Inferior parietal cortex (tissue), 1 donor: ENCODE measurements around the gene SELPLG.
A peak's percentile ranks its signal among the peaks of the same experiment; 100 is the strongest.
"Not testable (repeated sequence)": the region's sequence is repeated elsewhere in the genome, so short reads cannot be mapped to it uniquely, and the experiment has no call there.

Source experiments
- DNase-seq: peaks from one replicate; pipeline ENCODE4 v3.0.0-alpha.2; 2016; ENCODE audit errors: extremely low spot score

The SELPLG gene

DNA sequence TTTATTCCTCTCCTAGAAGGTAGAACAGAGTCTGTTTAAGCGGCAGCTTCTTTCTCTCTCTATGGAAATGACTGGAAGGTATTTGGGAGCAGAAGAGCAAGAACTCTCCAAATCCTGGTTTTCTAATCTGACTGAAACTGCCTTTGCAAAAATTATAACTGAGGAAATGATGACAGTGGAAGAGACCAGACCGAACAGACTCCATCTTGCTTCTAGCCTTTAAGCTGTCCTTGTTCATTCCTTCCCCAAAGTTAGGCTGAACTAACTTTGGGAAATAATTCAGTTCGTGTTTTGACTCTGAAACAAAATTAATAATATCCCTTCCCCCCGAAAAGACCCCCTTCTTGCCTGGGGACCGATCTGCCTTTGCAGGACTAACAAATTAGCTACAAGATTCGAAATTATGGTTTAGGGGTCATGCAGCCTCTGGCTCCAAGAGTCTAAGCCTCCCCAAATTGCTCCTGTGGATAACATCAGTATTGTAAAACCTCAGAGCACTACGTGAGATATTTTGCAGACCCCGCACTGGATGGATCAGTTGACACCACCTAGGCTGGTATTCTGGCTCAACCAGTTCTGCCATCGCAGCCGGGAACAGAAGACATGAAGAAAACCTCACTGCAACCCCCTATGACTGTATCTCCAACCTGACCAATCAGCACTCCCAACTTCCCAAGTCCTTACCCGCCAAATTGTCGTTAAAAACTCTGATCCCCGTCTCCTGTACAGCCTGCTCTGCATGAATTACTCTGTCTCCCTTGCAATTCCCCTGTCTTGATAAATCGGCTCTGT, 14.1 kb downstream of the SELPLG start:
- DNase-seq = no peak

DNA sequence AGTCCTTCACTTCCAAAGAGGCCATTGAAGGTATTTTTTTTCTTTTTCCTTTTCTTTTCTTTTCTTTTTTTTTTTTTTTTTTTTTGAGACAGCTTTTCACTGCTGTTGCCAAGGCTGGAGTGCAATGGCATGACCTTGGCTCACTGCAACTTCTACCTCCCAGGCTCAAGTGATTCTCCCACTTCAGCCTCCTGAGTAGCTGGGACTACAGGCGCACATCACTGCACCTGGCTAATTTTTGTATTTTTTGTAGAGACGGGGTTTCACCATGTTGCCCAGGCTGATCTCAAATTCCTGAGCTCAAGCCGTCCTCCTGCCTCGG, 14.8 kb downstream of the SELPLG start:
- not testable (repeated sequence) for DNase-seq

DNA sequence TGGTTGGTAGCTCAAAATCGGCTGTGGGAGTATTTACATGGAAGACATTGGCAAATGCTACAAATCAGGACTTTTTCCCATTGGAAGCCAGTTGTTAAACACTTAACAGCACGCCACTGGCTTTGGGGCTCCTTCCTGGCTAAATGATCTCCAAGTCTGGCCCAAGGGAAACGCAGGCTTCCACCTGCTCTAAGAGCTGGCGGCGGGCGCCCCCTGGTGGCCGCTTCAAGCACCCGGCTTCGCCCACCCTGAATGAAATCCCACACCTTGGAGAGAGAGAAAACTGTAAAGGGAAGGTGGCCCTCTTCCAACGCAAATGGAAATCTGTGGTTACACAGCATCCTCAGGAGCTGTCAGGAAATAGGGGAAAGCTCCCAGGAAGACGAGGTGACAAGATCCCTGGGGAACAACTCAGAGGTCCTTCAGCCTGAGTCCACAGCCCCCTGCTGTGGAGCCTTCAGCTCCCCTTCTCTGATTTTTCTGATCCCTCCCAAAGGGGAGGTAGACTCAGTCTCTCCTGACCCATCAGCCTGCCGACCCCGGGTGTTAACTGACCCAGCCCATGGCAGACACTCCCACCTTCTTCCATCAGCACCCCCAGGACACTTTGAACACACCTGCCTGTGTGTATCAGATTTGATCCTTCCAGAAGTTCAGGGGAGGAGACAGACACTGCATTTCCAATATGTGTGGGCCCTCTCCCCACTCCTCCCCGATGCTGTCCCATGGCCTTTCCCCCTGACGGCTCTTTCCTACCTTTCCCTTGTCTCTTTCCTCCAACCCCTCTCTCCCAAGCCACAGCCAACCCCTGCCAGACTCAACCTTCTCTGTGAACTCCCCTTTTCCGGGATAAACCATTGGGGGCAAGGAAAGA, 15.4 kb downstream of the SELPLG start:
- peak; percentile 84 for DNase-seq

DNA sequence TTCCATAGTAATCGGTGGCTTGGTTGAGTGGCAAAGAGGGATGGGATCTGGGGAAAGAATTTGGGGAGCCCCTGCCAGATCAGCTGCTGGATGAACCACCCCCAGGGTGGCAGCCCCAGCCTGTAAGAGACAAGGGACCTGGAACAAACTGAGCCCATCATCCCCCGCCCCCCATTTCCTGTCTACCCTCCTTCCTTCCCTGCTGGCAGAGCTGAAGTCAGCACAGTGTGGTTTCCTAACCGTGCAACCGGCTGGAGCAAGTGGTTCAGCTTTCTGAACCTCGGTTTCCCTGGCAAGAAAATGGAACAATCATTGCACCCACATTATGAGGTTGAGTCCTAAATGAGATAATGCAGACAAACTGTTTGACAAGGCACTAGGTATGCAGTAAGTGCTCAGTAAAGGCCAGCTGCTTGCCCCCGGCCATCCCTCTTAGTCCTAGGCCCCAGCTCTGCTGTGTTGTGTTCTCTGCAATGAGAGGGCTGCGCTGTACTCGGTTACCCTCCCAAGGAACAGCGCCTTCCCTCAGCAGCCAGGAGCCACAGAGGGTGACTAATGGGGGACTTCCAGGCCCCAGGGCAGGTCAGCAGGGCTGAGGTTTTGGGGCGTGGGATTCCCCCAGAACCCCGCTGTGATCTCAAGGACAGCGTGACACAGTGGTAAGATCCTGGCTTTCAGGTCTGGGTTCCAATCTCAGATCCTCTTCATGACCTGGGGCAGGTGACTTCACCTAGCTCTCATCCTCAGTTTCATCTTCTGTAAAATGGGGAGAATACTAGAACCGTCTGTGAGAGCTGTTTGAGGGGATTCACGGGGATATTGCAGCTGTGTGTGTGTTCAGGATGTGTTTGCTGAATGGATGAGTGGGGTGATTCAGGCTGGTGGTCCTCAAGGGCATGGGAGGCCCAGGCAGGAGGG, 16.5 kb downstream of the SELPLG start:
- no peak for DNase-seq

DNA sequence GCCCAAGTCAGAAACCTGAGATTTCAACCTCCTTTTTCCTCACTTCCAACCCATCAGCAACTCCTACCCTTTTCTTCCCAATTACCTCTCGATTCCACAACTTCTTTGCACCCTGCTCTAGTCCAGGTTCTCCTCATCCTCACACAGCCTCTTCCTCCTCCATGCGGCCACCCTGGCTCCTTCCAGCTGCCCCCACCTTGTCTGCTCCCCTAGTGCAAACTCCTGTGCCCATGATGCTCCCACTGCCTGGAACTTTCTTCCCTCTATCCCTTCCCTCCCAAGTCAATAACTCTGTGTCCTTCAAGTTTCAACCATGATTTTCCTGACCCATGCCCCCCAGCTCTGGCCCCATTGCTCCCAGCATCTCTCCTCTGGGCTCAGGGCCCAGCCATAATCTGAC, 17.3 kb downstream of the SELPLG start:
- DNase-seq = no peak

DNA sequence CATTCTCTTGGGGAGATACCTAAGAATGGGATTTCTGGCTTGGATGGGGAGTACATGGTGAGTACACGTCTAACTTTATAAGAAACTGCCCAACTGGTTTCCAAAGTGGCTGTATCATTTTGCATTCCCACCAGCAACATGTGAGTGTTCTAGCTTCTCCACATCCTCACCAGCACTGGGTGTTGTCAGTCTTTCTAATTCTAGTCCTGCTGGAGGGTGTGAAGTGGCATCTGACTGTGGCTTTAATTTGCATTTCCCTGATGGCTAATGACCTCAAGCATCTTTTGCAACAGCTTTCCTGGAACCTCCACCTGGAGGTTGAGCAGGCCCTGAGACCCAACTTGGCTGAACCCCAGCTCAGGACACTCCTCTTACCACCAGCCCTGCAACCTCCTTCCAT, 17.8 kb downstream of the SELPLG start:
- no peak for DNase-seq

DNA sequence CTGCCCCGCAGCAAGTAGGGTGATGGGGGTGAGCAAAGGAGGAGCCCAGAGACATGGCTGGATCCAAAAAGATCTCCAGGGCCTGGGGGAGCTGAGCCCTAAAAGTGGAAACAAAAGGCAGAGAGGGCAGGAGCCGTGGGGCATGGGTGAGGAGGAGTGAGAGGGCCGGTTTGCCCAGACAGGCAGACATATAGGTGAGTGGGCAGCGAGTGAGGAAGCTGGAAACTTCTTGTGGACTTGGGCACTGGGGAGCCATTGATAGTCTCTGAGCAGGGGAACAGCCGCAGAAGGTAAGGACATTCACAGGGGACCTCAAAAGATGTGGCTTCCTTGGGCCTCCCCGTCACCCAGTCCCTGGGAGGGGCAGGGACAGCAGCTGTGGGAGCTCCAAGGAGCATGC, 19.1 kb downstream of the SELPLG start:
- DNase-seq = no peak

DNA sequence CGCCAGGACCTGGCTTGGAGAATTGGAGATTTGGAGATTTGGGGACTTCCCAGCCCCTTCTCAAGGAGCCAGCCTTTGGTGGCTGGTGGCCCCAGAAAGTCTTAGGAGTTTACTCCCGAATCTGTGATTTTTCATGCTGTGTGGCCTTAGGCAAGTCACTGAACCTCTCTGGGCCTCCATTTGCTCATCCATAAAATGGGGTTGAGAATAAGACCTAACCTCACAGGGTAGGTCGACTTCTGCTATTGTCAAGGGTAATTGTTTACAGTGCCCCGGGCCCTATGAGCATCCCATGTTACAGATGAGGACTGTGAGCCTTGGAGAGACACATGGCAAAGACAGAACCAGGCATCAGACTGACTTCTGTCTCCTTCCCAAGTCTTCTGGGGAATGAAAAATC, 19.7 kb downstream of the SELPLG start:
- DNase-seq = no peak

DNA sequence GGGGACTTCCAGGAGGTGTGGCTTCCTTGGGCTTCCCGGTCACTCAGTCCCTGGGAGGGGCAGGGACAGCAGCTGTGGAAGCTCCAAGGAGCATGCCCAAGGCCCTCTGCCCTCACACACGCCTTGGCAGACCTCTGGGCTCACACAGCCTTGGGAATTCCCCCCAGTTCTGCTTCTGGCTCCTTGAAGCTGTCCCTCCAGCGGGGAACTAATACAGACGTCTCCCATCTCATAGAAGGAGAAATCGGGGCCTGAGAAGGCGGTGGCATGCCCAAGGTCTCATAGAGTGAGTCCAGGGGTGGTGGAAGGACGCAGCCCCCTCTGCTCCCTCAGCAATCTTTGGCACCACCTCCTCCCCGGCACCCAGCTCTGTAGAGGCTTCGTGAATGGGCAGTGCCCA, 20.1 kb downstream of the SELPLG start:
- no peak for DNase-seq

DNA sequence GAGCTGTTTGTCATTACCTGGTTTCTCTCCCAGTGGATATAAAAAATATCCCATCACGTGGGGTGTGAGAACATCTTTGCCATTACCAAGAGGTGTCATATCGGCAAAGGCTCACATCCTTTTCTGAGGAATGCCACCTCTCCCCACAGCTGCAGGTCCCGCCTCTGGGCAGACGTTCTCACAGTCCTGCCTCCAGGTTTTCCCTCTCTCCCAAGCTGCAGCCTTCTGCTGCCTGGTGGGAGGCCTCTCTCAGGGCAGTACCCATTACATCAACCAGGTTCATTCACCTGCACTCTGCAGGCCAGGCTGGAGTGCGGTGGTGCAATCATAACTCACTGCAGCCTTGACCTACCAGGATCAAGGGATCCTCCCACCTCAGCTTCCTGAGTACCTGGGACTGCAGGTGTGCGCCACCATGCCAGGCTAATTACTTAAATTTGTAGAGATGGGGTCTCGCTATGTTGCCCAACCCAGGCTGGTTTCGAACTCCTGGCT, 20.9 kb downstream of the SELPLG start:
- no peak for DNase-seq

DNA sequence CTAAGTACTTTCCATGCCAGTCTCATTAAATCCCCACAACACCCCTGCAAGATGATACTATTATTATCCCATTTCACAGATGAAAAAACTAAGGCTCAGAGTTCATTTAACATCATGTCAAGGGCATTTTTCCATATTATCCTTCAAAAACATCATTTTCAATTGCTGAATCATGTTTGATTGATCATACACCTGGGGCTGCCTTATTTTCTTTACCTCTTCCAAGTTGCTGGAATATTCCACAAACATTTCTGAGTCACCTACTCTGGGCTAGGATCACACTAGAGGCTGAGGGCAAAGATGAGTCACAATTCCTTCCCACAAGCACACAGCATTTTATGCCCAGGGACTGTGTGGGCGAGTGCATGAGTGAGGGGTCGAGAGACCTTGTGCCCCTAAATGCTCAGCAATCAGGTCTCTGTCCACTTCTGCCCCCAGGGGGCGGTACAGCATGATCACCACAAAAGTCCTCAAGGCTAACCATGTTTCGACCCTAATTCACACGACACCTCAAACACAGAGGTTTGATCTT, 21.7 kb downstream of the SELPLG start:
- no peak for DNase-seq

DNA sequence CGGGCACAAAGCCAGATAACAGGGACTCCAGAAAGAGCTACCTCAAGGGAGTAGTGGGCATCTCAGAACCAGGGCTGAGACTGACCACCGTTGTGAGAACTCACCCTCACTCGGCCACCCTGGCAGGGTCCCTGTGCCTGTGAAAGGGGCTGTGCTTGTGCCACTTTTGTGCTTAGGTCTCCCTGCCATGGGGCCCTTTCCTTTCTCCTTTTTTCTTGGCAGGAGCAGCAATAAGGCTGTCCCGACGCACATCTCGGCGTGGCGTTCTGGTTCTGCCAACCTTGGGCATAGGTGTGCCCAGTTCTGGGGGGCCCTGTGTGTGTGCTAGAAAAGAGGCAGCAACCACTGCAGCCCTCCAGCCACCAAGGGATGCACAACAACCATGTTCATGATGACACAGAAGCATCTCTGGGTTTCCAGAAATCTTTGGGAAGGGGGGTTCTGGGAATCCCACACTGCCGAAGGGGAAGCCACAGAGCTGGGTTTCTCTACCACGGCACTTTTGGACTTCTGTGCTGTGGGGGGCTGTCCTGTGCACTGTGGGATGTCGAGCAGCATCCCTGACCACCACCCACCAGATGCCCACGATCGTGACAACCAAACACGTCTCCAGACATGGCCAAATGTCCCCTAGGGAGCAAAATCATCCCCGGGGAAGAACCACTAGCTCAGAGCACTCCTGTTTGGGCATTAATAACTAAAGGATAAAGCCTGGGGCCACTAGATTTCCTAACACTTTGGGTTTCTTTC, 22.7 kb downstream of the SELPLG start:
- DNase-seq = no peak

DNA sequence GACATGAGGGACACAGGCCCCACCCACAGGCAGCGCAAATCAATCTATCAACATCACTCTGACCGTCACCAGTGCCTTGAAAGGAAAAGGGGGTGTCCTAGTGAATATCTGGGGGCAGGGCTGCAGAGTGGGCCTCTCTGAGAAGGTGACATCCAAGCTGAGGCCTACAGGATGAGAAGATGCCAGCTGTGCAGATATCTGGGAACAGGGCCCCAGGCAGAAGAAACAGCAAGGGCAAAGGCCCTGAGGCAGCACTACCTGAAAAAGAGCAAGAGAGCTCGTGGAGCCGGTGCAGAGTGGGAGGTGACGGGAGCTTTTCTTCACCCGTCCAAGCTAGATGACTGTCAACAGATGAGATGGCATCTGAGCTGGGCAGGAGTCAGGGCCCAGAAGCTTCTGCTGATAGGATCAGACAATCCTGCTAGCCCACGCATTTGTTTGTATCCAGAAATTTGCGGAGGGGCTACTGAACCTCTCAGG, 23.3 kb downstream of the SELPLG start:
- no peak for DNase-seq

DNA sequence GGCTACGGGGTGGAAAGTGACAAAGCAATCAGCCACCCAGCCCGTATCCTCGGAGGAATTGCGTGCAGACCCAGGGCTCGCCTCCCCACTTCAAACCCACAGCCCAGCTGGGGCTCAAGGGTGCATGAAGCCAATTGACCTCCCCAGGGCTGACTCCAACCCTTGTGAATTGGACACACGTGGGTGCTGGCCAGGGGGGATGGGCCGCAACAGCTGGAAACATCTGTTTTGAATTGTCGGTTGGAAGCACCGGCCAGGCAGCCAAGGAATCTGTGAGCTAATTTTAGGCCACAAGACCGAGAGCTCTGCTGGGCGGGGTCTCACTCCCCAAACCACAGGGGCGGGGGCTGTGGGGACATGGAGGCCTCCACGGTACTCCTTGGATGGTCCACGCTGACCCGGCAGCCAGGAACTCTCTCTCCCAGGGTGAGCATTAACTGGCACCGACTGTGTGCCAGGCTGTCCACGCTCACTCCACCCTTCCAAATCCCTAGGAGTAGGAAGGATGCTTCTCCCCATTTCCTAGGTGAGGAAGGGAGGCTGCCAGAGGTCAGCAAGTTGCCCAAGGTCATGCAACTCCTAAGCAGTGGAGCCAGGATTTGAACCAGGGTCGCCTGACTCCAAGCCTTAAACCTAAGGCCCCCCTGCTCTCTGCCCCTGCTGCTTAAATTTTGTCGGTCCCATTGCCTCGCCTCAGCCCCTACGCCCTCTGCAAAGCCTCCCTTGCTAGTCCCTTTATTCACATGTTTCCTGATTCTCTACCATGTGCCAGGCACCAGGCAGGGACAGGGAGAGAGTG, 24.0 kb downstream of the SELPLG start:
- DNase-seq = no peak

DNA sequence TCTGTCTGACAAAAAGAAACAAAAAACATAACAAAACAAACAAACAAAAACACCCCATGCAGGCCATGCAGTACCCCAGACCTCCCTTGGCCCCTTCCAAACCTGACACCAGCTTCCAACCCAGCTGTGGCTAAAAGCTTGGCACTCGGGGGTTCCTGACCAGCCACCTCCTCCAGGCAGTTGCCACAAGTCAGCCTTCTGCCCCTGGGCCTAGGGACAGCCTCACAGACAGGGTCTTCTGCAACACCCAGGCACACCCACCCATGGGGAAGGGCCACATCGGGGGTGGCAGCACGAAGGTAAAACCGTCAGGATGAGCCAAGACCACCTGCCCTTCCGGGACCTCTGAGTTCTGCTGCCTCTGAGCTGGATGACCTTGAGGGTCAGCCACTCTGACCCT, 25.1 kb downstream of the SELPLG start:
- no peak for DNase-seq

DNA sequence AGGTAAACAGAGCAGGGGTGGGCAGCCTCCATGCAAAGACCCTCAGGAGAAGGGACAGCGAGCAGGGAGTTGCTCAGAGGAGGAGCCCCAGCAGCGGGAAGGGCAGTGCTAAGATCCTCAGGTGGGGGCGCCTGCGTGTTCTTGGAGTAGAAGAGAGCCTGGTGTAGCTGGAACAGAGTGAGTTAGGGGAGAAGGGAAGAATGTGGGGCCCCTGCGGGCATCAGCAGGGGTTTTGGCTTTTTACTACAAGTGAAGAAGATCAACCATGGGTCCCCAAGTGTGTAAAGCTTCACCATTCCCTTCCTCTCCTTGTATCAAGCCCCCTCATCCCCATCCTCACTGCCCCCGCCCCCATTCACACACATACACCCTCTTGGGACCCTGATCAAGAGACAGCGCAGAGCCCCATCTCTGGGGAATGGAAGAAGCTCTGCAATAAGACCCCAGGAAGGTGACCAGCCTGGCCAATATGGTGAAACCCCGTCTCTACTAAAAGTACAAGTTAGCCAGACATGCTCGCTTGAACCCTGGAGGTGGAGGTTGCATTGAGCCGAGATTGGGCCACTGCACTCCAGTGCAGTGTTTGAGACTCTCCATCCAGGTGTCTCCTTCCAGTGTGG, 25.6 kb downstream of the SELPLG start:
- no peak for DNase-seq

DNA sequence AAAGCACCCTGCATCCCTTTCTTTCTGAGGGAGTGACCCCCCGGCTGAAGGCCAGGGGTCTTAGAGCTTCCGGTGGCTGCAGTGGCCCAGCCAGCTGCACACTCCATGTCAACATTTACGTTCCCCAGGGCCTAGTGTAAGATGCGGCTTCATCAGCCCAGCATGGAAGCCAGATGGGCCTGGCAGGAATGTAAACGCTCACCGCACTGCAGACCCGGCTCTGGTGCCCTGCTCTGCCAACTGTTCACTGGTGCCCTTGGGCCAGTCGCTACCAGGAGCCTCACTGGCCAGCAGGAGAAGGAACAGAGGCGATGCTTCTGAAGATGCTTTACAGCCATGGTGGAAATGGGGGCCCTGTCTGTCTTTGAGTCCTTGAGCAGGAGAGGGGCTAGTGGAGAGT, 27.2 kb downstream of the SELPLG start:
- DNase-seq = no peak

DNA sequence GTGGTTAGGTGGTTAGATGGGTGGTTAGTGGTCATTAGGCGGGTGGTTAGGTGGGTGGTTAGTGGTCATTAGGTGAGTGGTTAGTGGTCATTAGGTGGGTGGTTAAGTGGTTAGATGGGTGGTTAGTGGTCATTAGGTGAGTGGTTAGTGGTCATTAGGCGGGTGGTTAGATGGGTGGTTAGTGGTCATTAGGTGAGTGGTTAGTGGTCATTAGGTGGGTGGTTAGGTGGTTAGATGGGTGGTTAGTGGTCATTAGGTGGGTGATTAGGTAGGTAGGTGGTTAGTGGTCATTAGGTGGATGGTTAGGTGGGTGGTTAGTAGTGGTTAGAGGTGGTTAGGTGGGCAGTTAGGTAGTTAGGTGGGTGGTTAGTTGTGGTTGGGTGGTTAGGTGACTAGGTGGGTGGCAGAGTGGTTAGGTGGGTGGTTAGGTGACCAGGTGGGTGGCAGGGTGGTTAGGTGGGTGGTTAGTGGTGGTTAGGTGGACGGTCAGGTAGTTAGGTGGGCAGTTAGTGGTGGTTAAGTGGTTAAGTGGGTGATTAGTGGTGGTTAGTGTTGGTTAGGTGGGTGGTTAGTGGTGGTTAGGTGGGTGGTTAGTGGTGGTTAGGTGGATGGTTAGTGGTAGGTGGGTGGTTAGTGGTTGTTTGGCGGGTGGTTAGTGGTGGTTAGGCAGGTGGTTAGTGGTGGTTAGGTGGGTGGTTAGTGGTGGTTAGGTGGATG, 27.8 kb downstream of the SELPLG start:
- no peak for DNase-seq
